ENCODE measurements around the gene GTF2A2. TPM values are rescaled to one million over a fixed set of nuclear protein-coding genes. Genes with fewer than 3 reads are reported as not detected.
A peak's percentile ranks its signal among the peaks of the same experiment; 100 is the strongest.

GTF2A2 gene
- total RNA-seq, 1 donor, result 19.2 TPM

DNA sequence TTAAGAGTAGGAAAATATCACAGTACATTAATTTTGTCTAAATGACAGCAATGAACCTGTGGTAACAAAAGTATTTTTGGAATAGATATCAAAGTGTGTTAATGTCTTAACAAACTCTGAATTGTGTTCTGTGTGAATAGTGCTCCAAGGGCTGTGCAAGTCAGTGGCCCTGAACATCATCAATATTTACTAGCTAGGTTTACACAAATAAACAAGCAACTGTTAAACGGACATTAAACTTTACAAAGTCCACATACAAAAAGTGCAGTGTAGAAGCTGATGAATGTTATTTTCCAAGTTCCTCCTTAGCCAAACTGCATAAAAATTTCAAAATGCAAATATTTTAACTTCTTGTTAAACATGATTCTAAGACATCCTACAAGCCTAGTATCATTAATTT, 2.1 kb upstream of the GTF2A2 start:
- H3K4me3 ChIP-seq (ENCODE audit: insufficient read depth, low read length), result no peak overlapping the region
- TF ChIP-seq, protein P1, sequence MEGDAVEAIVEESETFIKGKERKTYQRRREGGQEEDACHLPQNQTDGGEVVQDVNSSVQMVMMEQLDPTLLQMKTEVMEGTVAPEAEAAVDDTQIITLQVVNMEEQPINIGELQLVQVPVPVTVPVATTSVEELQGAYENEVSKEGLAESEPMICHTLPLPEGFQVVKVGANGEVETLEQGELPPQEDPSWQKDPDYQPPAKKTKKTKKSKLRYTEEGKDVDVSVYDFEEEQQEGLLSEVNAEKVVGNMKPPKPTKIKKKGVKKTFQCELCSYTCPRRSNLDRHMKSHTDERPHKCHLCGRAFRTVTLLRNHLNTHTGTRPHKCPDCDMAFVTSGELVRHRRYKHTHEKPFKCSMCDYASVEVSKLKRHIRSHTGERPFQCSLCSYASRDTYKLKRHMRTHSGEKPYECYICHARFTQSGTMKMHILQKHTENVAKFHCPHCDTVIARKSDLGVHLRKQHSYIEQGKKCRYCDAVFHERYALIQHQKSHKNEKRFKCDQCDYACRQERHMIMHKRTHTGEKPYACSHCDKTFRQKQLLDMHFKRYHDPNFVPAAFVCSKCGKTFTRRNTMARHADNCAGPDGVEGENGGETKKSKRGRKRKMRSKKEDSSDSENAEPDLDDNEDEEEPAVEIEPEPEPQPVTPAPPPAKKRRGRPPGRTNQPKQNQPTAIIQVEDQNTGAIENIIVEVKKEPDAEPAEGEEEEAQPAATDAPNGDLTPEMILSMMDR (IDR thresholded peaks at IDR 0.05; ENCODE audit: extremely low read depth, low read depth, low read length), result no peak

DNA sequence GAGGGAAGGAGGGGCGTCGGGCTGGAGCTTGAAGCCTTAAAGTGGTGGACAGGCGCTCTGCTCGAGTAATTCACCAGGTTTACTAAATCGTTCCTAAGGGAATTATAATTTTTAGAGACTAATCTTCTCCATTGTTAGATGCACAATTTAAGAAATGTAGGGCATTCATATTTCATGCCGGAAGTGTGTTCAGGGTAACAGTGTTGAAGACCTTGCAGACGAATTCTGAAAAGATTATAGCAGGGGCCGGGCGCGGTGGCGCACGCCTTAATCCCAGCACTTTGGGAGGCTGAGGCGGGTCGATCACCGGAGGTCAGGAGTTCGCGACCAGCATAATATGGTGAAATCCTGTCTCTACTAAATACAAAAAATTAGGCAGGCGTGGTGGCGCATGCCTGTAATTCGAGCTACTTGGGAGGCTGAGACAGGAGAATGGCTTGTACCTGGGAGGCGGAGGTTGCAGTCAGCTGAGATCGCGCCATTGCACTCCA, 365 bp upstream of the GTF2A2 start:
- peaks cover 24% of the 10 kb centered on the region for H3K36me3 ChIP-seq (ENCODE audit: insufficient read depth, low read length)
- H3K27me3 ChIP-seq (ENCODE audit: insufficient read depth, low read length), result no peaks in the 10 kb centered on the region
- H4K20me1 ChIP-seq (ENCODE audit: insufficient read depth, low read length), result peaks cover 23% of the 10 kb centered on the region
- no peaks in the 10 kb centered on the region for H3K9me3 ChIP-seq (ENCODE audit: low read depth, low read length)
- peak overlapping the region; percentile 91 for H3K4me3 ChIP-seq (ENCODE audit: insufficient read depth, low read length)
- TF ChIP-seq, protein P1 (IDR thresholded peaks at IDR 0.05; ENCODE audit: extremely low read depth, low read depth, low read length), result no peak
- no peak overlapping the region for H3K27ac ChIP-seq (ENCODE audit: low read depth, low read length)
- peak overlapping the region; percentile 79 for H3K4me2 ChIP-seq (ENCODE audit: insufficient read depth, low read length)
- H2AFZ ChIP-seq (ENCODE audit: low read length), result no peak overlapping the region
- no peak for DNase-seq (ENCODE audit: insufficient read length, low spot score, missing footprints)
- peaks cover 49% of the 10 kb centered on the region for H3K79me2 ChIP-seq (ENCODE audit: insufficient read depth, low read length)
- peaks cover 17% of the 10 kb centered on the region for H3K4me1 ChIP-seq (ENCODE audit: insufficient read depth, low read length)

More for the DNA sequence above, 2.1 kb upstream of the GTF2A2 start:
- no peak for DNase-seq (ENCODE audit: insufficient read length, low spot score, missing footprints)
- Histone ChIP-seq H3K9me3 (ENCODE audit: low read depth, low read length) (no peaks in the 10 kb centered on the region), H2AFZ (ENCODE audit: low read length) (no peak overlapping the region), H3K4me2 (ENCODE audit: insufficient read depth, low read length) (no peak overlapping the region), H3K4me1 (ENCODE audit: insufficient read depth, low read length) (peaks cover 23% of the 10 kb centered on the region), H3K27ac (ENCODE audit: low read depth, low read length) (no peak overlapping the region), H4K20me1 (ENCODE audit: insufficient read depth, low read length) (peaks cover 18% of the 10 kb centered on the region), H3K27me3 (ENCODE audit: insufficient read depth, low read length) (no peaks in the 10 kb centered on the region), H3K79me2 (ENCODE audit: insufficient read depth, low read length) (peaks cover 33% of the 10 kb centered on the region), H3K36me3 (ENCODE audit: insufficient read depth, low read length) (peaks cover 30% of the 10 kb centered on the region)

DNA sequence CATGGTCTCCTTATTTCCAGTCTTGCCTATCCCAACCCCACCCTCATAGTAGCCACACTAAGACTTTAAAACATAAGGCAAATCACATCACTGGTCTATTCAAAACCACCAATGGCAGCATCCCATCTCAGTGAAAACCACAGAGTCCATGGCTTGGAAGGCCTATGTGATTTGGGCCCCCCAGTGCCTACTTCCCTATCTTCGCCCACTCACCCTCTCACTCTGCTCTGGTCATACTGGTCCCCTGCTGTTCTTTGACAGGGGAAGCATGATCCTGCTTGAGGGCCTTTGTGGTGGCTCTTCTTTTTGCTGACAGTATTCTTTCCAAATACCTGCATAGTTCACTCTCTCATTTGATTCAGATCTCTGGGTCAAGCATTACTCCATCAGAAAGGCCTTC, 3.3 kb downstream of the GTF2A2 start:
- peaks cover 63% of the 10 kb centered on the region for H3K79me2 ChIP-seq (ENCODE audit: insufficient read depth, low read length)
- H3K27me3 ChIP-seq (ENCODE audit: insufficient read depth, low read length), result no peaks in the 10 kb centered on the region
- peaks cover 26% of the 10 kb centered on the region for H3K36me3 ChIP-seq (ENCODE audit: insufficient read depth, low read length)

DNA sequence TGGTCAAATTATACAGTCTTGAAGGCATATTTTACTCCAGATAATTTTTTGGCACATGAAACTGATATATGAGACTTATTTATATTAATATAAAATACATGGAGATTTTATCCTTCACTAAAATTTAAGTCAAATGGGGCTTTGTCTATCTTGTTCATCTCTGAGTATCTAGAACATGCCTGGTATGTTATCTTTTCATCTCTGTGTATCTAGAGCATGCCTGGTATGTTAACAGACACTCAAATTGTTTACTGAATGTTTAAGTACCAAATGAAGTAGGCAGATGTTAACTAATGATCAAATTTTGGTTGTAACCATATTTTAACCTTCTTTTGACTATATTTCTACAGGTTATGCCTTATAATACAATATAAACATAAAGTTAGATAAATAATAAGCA, 7.7 kb downstream of the GTF2A2 start:
- no peaks in the 10 kb centered on the region for H3K27me3 ChIP-seq (ENCODE audit: insufficient read depth, low read length)
- TF ChIP-seq, protein P1 (IDR thresholded peaks at IDR 0.05; ENCODE audit: extremely low read depth, low read depth, low read length), result no peak
- peaks cover 34% of the 10 kb centered on the region for H3K36me3 ChIP-seq (ENCODE audit: insufficient read depth, low read length)
- no peak overlapping the region for H3K4me2 ChIP-seq (ENCODE audit: insufficient read depth, low read length)
- H3K4me1 ChIP-seq (ENCODE audit: insufficient read depth, low read length), result no peaks in the 10 kb centered on the region
- H2AFZ ChIP-seq (ENCODE audit: low read length), result no peak overlapping the region
- H3K27ac ChIP-seq (ENCODE audit: low read depth, low read length), result no peak overlapping the region
- peaks cover 33% of the 10 kb centered on the region for H3K79me2 ChIP-seq (ENCODE audit: insufficient read depth, low read length)
- no peak overlapping the region for H3K4me3 ChIP-seq (ENCODE audit: insufficient read depth, low read length)
- DNase-seq (ENCODE audit: insufficient read length, low spot score, missing footprints), result no peak
- H3K9me3 ChIP-seq (ENCODE audit: low read depth, low read length), result no peaks in the 10 kb centered on the region
- H4K20me1 ChIP-seq (ENCODE audit: insufficient read depth, low read length), result peaks cover 16% of the 10 kb centered on the region

More for the DNA sequence above, 3.3 kb downstream of the GTF2A2 start:
- peaks cover 27% of the 10 kb centered on the region for H4K20me1 ChIP-seq (ENCODE audit: insufficient read depth, low read length)
- H2AFZ ChIP-seq (ENCODE audit: low read length), result no peak overlapping the region
- H3K4me3 ChIP-seq (ENCODE audit: insufficient read depth, low read length), result no peak overlapping the region
- H3K4me1 ChIP-seq (ENCODE audit: insufficient read depth, low read length), result peaks cover 9% of the 10 kb centered on the region
- TF ChIP-seq, protein P1 (IDR thresholded peaks at IDR 0.05; ENCODE audit: extremely low read depth, low read depth, low read length), result no peak
- H3K4me2 ChIP-seq (ENCODE audit: insufficient read depth, low read length), result no peak overlapping the region
- DNase-seq (ENCODE audit: insufficient read length, low spot score, missing footprints), result no peak
- H3K9me3 ChIP-seq (ENCODE audit: low read depth, low read length), result no peaks in the 10 kb centered on the region
- no peak overlapping the region for H3K27ac ChIP-seq (ENCODE audit: low read depth, low read length)
